Measurements from ENCODE around the gene KCNG4. TPM values are rescaled to one million over a fixed set of nuclear protein-coding genes. Genes with fewer than 3 reads are reported as not detected.

KCNG4 gene
- total and polyA plus RNA-seq, 2 of the 8 experiments (the other 6 are each of a cell fraction or from before 2014, with no cell fraction given) = not detected

GRCh38 chr16:84233748-84234147, 6.1 kb downstream of the KCNG4 start (continued):
- TF ChIP-seq, protein P1, sequence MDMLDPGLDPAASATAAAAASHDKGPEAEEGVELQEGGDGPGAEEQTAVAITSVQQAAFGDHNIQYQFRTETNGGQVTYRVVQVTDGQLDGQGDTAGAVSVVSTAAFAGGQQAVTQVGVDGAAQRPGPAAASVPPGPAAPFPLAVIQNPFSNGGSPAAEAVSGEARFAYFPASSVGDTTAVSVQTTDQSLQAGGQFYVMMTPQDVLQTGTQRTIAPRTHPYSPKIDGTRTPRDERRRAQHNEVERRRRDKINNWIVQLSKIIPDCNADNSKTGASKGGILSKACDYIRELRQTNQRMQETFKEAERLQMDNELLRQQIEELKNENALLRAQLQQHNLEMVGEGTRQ (IDR thresholded peaks at IDR 0.05; ENCODE audit: low read length) = no peak
- TF ChIP-seq SIRT6 (IDR thresholded peaks at IDR 0.05; ENCODE audit: low read length) = no peak
- no peak for TF ChIP-seq YY1 (IDR thresholded peaks at IDR 0.05; ENCODE audit: low read depth, low read length)
- no peak for TF ChIP-seq TAF1 (IDR thresholded peaks at IDR 0.05; ENCODE audit: low read depth, low read length)
- TF ChIP-seq BRCA1 (IDR thresholded peaks at IDR 0.05; ENCODE audit: low read depth, low read length) = no peak

Data from H1 (cell line).